Karpas-422 (cell line): ENCODE measurements around the gene KCNN3. TPM values are rescaled to one million over a fixed set of nuclear protein-coding genes. Genes with fewer than 3 reads are reported as not detected.

ENCODE experiments used
- DNase-seq: peaks from one replicate; pipeline ENCODE4 v3.0.0-alpha.2; 2015
- H2AFZ ChIP-seq: fragments of 200-600 bp; sonication (generic); 2 replicates; pipeline ENCODE4 v1.6.1; 2014; ENCODE audit warnings: antibody characterized with exemption, low read length, mixed read lengths
- H3K27ac ChIP-seq: fragments of 200-600 bp; sonication (generic); 2 replicates; pipeline ENCODE4 v1.5.1; 2014; ENCODE audit warnings: mild to moderate bottlenecking, low read length, moderate library complexity
- H3K27me3 ChIP-seq: fragments of 200-600 bp; sonication (generic); 2 replicates; pipeline ENCODE4 v1.6.1; 2014; ENCODE audit warnings: low read length, mixed read lengths
- H3K36me3 ChIP-seq: fragments of 200-600 bp; sonication (generic); 2 replicates; pipeline ENCODE4 v1.6.1; 2014; ENCODE audit warnings: low read length, mixed read lengths; ENCODE audit not compliant: insufficient read depth
- H3K4me1 ChIP-seq: fragments of 200-600 bp; sonication (generic); 2 replicates; pipeline ENCODE4 v1.6.1; 2014; ENCODE audit warnings: mild to moderate bottlenecking, low read length, mixed read lengths
- H3K4me2 ChIP-seq: fragments of 200-600 bp; sonication (generic); 2 replicates; pipeline ENCODE4 v1.6.1; 2014; ENCODE audit warnings: low read length, low read depth, mild to moderate bottlenecking; ENCODE audit not compliant: poor library complexity, severe bottlenecking
- H3K4me3 ChIP-seq: fragments of 200-600 bp; sonication (generic); 2 replicates; pipeline ENCODE4 v1.5.1; 2014; ENCODE audit warnings: mild to moderate bottlenecking, antibody characterized with exemption, low read length, mixed read lengths
- H3K79me2 ChIP-seq: fragments of 200-600 bp; sonication (generic); 2 replicates; pipeline ENCODE4 v1.6.1; 2014; ENCODE audit warnings: mild to moderate bottlenecking, low read length, mixed read lengths
- H3K9ac ChIP-seq: fragments of 200-600 bp; sonication (generic); 2 replicates; pipeline ENCODE4 v1.6.0; 2014; ENCODE audit warnings: low read length
- H3K9me2 ChIP-seq: fragments of 200-600 bp; sonication (generic), shearing (Covaris generic); replicated peaks from 2 replicates; pipeline ENCODE4 v1.6.0; 2014; ENCODE audit warnings: mild to moderate bottlenecking, low read length, moderate library complexity; ENCODE audit not compliant: insufficient read depth
- H3K9me3 ChIP-seq: fragments of 300-700, 200-600 bp; sonication (generic); 2 replicates; pipeline ENCODE4 v1.6.1; 2014; ENCODE audit warnings: low read length, mixed read lengths
- H4K20me1 ChIP-seq: fragments of 200-600 bp; sonication (generic); 2 replicates; pipeline ENCODE4 v1.6.1; 2014; ENCODE audit warnings: mild to moderate bottlenecking, antibody characterized with exemption, low read length, low read depth; ENCODE audit not compliant: insufficient read depth
- total RNA-seq: library from RNA; depleted of rRNA; stranded (reverse); fragments of >200 nt; shearing (Covaris generic); gene quantifications from 2 replicates; pipeline ENCODE4 v1.2.3, GENCODE V29; 2014; ENCODE audit warnings: low replicate concordance

Gene KCNN3
- total RNA-seq, 1 experiment from 2014 or later: 68.2 TPM

GRCh38 chr1:154726443-154726842 lies 143.6 kb downstream of the KCNN3 start:
- no peak overlapping the region for H3K4me3 ChIP-seq
- H3K9ac ChIP-seq: no peak overlapping the region
- H3K27ac ChIP-seq: no peak overlapping the region
- peaks cover 5% of the 10 kb centered on the region for H3K36me3 ChIP-seq
- no peaks in the 10 kb centered on the region for H3K9me2 ChIP-seq
- H3K27me3 ChIP-seq: no peaks in the 10 kb centered on the region
- H2AFZ ChIP-seq: no peak overlapping the region
- H3K9me3 ChIP-seq: no peaks in the 10 kb centered on the region
- H4K20me1 ChIP-seq: no peaks in the 10 kb centered on the region
- DNase-seq: no peak
- no peaks in the 10 kb centered on the region for H3K79me2 ChIP-seq
- no peak overlapping the region for H3K4me2 ChIP-seq
- no peaks in the 10 kb centered on the region for H3K4me1 ChIP-seq

GRCh38 chr1:154725865-154726264 lies 144.2 kb downstream of the KCNN3 start:
- H3K9ac ChIP-seq: no peak overlapping the region
- H3K4me3 ChIP-seq: no peak overlapping the region
- H2AFZ ChIP-seq: no peak overlapping the region
- no peak for DNase-seq
- no peak overlapping the region for H3K27ac ChIP-seq
- no peaks in the 10 kb centered on the region for H3K79me2 ChIP-seq
- peaks cover 7% of the 10 kb centered on the region for H3K36me3 ChIP-seq
- H3K4me1 ChIP-seq: no peaks in the 10 kb centered on the region
- no peaks in the 10 kb centered on the region for H3K27me3 ChIP-seq
- H3K4me2 ChIP-seq: no peak overlapping the region
- no peaks in the 10 kb centered on the region for H4K20me1 ChIP-seq
- H3K9me2 ChIP-seq: no peaks in the 10 kb centered on the region
- no peaks in the 10 kb centered on the region for H3K9me3 ChIP-seq

- Histone ChIP-seq H3K4me3 (no peak overlapping the region), H2AFZ (no peak overlapping the region), H3K27me3 (no peaks in the 10 kb centered on the region), H3K79me2 (no peaks in the 10 kb centered on the region), H3K9me2 (no peaks in the 10 kb centered on the region), H3K36me3 (peaks cover 7% of the 10 kb centered on the region), H3K27ac (no peak overlapping the region), H3K9me3 (no peaks in the 10 kb centered on the region), H3K4me1 (peaks cover 4% of the 10 kb centered on the region; the same call in 1 of the 2 replicates), H4K20me1 (no peaks in the 10 kb centered on the region), H3K4me2 (no peak overlapping the region), H3K9ac (no peak overlapping the region)
- no peak for DNase-seq
These were observed 149.5 kb downstream of the KCNN3 start for GRCh38 chr1:154720328-154721297.

GRCh38 chr1:154719586-154720327 lies 150.3 kb downstream of the KCNN3 start:
- Histone ChIP-seq H4K20me1 (no peaks in the 10 kb centered on the region), H2AFZ (no peak overlapping the region), H3K79me2 (no peaks in the 10 kb centered on the region), H3K4me3 (no peak overlapping the region), H3K27me3 (no peaks in the 10 kb centered on the region), H3K9me3 (no peaks in the 10 kb centered on the region), H3K27ac (no peak overlapping the region), H3K36me3 (peaks cover 7% of the 10 kb centered on the region), H3K9me2 (no peaks in the 10 kb centered on the region), H3K9ac (no peak overlapping the region), H3K4me1 (peaks cover 4% of the 10 kb centered on the region; the same call in 1 of the 2 replicates), H3K4me2 (no peak overlapping the region)
- no peak for DNase-seq

GRCh38 chr1:154718566-154718965 lies 151.5 kb downstream of the KCNN3 start:
- no peak overlapping the region for H3K4me3 ChIP-seq
- H3K27me3 ChIP-seq: no peaks in the 10 kb centered on the region
- H3K9me2 ChIP-seq: no peaks in the 10 kb centered on the region
- H3K4me2 ChIP-seq: no peak overlapping the region
- H2AFZ ChIP-seq: no peak overlapping the region
- H3K36me3 ChIP-seq: peaks cover 16% of the 10 kb centered on the region
- no peak overlapping the region for H3K27ac ChIP-seq
- H4K20me1 ChIP-seq: no peaks in the 10 kb centered on the region
- H3K9ac ChIP-seq: no peak overlapping the region
- H3K4me1 ChIP-seq: peaks cover 4% of the 10 kb centered on the region; the same call in 1 of the 2 replicates
- no peaks in the 10 kb centered on the region for H3K9me3 ChIP-seq
- H3K79me2 ChIP-seq: no peaks in the 10 kb centered on the region
- no peak for DNase-seq

- H3K4me2 ChIP-seq: no peak overlapping the region
- no peak overlapping the region for H3K4me3 ChIP-seq
- H4K20me1 ChIP-seq: no peaks in the 10 kb centered on the region
- H3K4me1 ChIP-seq: peaks cover 4% of the 10 kb centered on the region; the same call in 1 of the 2 replicates
- DNase-seq: no peak
- H3K9me3 ChIP-seq: no peaks in the 10 kb centered on the region
- no peak overlapping the region for H2AFZ ChIP-seq
- no peaks in the 10 kb centered on the region for H3K79me2 ChIP-seq
- no peaks in the 10 kb centered on the region for H3K9me2 ChIP-seq
- H3K27ac ChIP-seq: peak overlapping the region; percentile 50; the same call in 1 of the 2 replicates
- no peaks in the 10 kb centered on the region for H3K27me3 ChIP-seq
- peaks cover 21% of the 10 kb centered on the region for H3K36me3 ChIP-seq
- H3K9ac ChIP-seq: no peak overlapping the region
These were observed 152.6 kb downstream of the KCNN3 start for GRCh38 chr1:154717528-154717924.

GRCh38 chr1:154716614-154717527 lies 153.2 kb downstream of the KCNN3 start:
- Histone ChIP-seq H3K36me3 (peaks cover 22% of the 10 kb centered on the region), H3K9ac (no peak overlapping the region), H3K27me3 (no peaks in the 10 kb centered on the region), H2AFZ (no peak overlapping the region), H3K9me2 (no peaks in the 10 kb centered on the region), H3K79me2 (no peaks in the 10 kb centered on the region), H3K9me3 (no peaks in the 10 kb centered on the region), H3K4me1 (peaks cover 4% of the 10 kb centered on the region; the same call in 1 of the 2 replicates), H3K4me2 (no peak overlapping the region), H3K4me3 (no peak overlapping the region), H4K20me1 (no peaks in the 10 kb centered on the region), H3K27ac (peak overlapping the region; percentile 50)
- no peak for DNase-seq
